Neural cell (in vitro differentiated cells): Measurements from ENCODE around the gene KCTD16. TPM values are rescaled to one million over a fixed set of nuclear protein-coding genes. Genes with fewer than 3 reads are reported as not detected.
A peak's percentile ranks its signal among the peaks of the same experiment; 100 is the strongest.

ENCODE experiments used
- H2AFZ ChIP-seq: fragments of 200-600, 300-800 bp; sonication (generic), shearing (Covaris generic); 2 replicates; pipeline ENCODE4 v1.6.0; 2014; ENCODE audit warnings: low read depth, mild to moderate bottlenecking, antibody characterized with exemption, low read length, moderate library complexity
- H3F3A ChIP-seq: fragments of 200-600 bp; shearing (Covaris generic); 2 replicates; pipeline ENCODE4 v1.6.1; 2016; ENCODE audit warnings: mild to moderate bottlenecking, moderate library complexity, mixed read lengths, antibody characterized with exemption, low read length; ENCODE audit not compliant: insufficient read depth, poor library complexity, severe bottlenecking
- H3K27ac ChIP-seq: fragments of 200-600, 300-800 bp; sonication (generic), shearing (Covaris generic); 2 replicates; pipeline ENCODE4 v1.5.1; 2014; ENCODE audit warnings: mild to moderate bottlenecking, low read length, moderate library complexity
- H3K27me3 ChIP-seq: fragments of 300-800, 200-600 bp; sonication (generic), shearing (Covaris generic); 2 replicates; pipeline ENCODE4 v1.6.0; 2014; ENCODE audit warnings: mild to moderate bottlenecking, low read depth, low read length, moderate library complexity; ENCODE audit not compliant: insufficient read depth
- H3K36me3 ChIP-seq: fragments of 300-800, 200-600 bp; sonication (generic), shearing (Covaris generic); 2 replicates; pipeline ENCODE4 v1.5.1; 2014; ENCODE audit warnings: mild to moderate bottlenecking, antibody characterized with exemption, low read length, moderate library complexity; ENCODE audit not compliant: insufficient read depth
- H3K4me2 ChIP-seq: fragments of 300-800, 200-600 bp; sonication (generic), shearing (Covaris generic); 2 replicates; pipeline ENCODE4 v1.6.0; 2014; ENCODE audit warnings: mild to moderate bottlenecking, low read length
- H3K4me3 ChIP-seq: fragments of 300-800, 200-600 bp; sonication (generic), shearing (Covaris generic); 2 replicates; pipeline ENCODE4 v1.5.1; 2014; ENCODE audit warnings: mild to moderate bottlenecking, low read length, moderate library complexity
- H3K79me2 ChIP-seq: fragments of 200-600 bp; shearing (Covaris generic); replicated peaks from 2 replicates; pipeline ENCODE4 v1.6.0; 2014; ENCODE audit warnings: mild to moderate bottlenecking, low read length, moderate library complexity; ENCODE audit not compliant: insufficient read depth
- H3K9ac ChIP-seq: fragments of 300-800, 200-600 bp; sonication (generic), shearing (Covaris generic); 2 replicates; pipeline ENCODE4 v1.6.1; 2016; ENCODE audit warnings: mild to moderate bottlenecking, low read length, mixed read lengths
- H3K9me2 ChIP-seq: fragments of 200-600 bp; shearing (Covaris generic); 2 replicates; pipeline ENCODE4 v1.6.1; 2016; ENCODE audit warnings: mild to moderate bottlenecking, low read length, mixed read lengths; ENCODE audit not compliant: insufficient read depth
- H3K9me3 ChIP-seq: fragments of 200-600, 300-800 bp; sonication (generic), shearing (Covaris generic); 2 replicates; pipeline ENCODE4 v1.6.1; 2016; ENCODE audit warnings: mild to moderate bottlenecking, mixed run types, low read length, moderate library complexity, mixed read lengths
- H4K20me1 ChIP-seq: fragments of 200-600 bp; shearing (Covaris generic); 2 replicates; pipeline ENCODE4 v1.6.1; 2016; ENCODE audit warnings: mild to moderate bottlenecking, mixed run types; ENCODE audit not compliant: insufficient read depth
- EP300 ChIP-seq: fragments of 450-650 bp; conservative IDR thresholded peaks from 2 replicates; pipeline ENCODE4 v1.6.1; 2014; ENCODE audit warnings: antibody characterized with exemption, mild to moderate bottlenecking, moderate library complexity; ENCODE audit not compliant: poor library complexity, severe bottlenecking
- EZH2 ChIP-seq: fragments of 200-600, 300-800 bp; shearing (Covaris generic), sonication (generic); IDR thresholded peaks from 2 replicates; pipeline ENCODE4 v1.6.1; 2014; ENCODE audit warnings: antibody characterized with exemption, low read length, borderline replicate concordance, mild to moderate bottlenecking; ENCODE audit not compliant: insufficient read depth, poor library complexity, severe bottlenecking
- POLR2AphosphoS5 ChIP-seq: IDR thresholded peaks from 2 replicates; pipeline ENCODE4 v1.6.1; 2012
- RAD21 ChIP-seq: fragments of 450-650 bp; conservative IDR thresholded peaks from 2 replicates; pipeline ENCODE4 v1.6.1; 2014; ENCODE audit warnings: antibody characterized with exemption, mild to moderate bottlenecking, moderate library complexity
- REST ChIP-seq: IDR thresholded peaks from 2 replicates; pipeline ENCODE4 v1.6.1; 2012; ENCODE audit warnings: borderline replicate concordance
- SMC3 ChIP-seq: fragments of 450-650 bp; conservative IDR thresholded peaks from 2 replicates; pipeline ENCODE4 v1.6.1; 2014; ENCODE audit warnings: antibody characterized with exemption, mild to moderate bottlenecking, moderate library complexity; ENCODE audit not compliant: poor library complexity
- TAF1 ChIP-seq: IDR thresholded peaks from 2 replicates; pipeline ENCODE4 v1.6.1; 2012; ENCODE audit warnings: low read depth
- polyA plus RNA-seq: library from polyadenylated mRNA; depleted of rRNA; stranded (reverse); fragments of >200 nt; gene quantifications from 2 replicates; pipeline ENCODE4 v1.2.3, GENCODE V29; 2014
- TF ChIP-seq, protein P1 (sequence below): fragments of 450-650 bp; IDR thresholded peaks from 2 replicates; pipeline ENCODE4 v1.5.1; 2014; ENCODE audit warnings: antibody characterized with exemption, mild to moderate bottlenecking, moderate library complexity; ENCODE audit not compliant: poor library complexity, severe bottlenecking

The KCTD16 gene
- polyA plus RNA-seq, 1 donor from 2014 or later: 7.1 TPM

GRCh38 chr5:144202726-144203125 is 32.1 kb downstream of the KCTD16 start:
- H3K4me2 ChIP-seq: no peak overlapping the region
- H3K27ac ChIP-seq: no peak overlapping the region
- H3K36me3 ChIP-seq: no peaks in the 10 kb centered on the region
- H3K9me2 ChIP-seq: no peaks in the 10 kb centered on the region
- no peak overlapping the region for H3K9ac ChIP-seq
- H3K4me3 ChIP-seq: no peak overlapping the region
- no peak overlapping the region for H2AFZ ChIP-seq
- TF ChIP-seq REST (no peak), SMC3 (no peak), EP300 (no peak), EZH2 (no peak), RAD21 (no peak), POLR2AphosphoS5 (no peak), TAF1 (no peak)
- no peaks in the 10 kb centered on the region for H3K9me3 ChIP-seq
- no peaks in the 10 kb centered on the region for H3K27me3 ChIP-seq
- no peaks in the 10 kb centered on the region for H3K79me2 ChIP-seq
- no peaks in the 10 kb centered on the region for H4K20me1 ChIP-seq
- no peaks in the 10 kb centered on the region for H3F3A ChIP-seq

GRCh38 chr5:144203750-144204596 is 33.3 kb downstream of the KCTD16 start:
- Histone ChIP-seq H3K4me2 (peak overlapping the region; percentile 56), H3K9me2 (no peaks in the 10 kb centered on the region), H4K20me1 (no peaks in the 10 kb centered on the region), H3F3A (no peaks in the 10 kb centered on the region), H3K27me3 (no peaks in the 10 kb centered on the region), H3K9ac (no peak overlapping the region), H3K9me3 (no peaks in the 10 kb centered on the region), H3K79me2 (no peaks in the 10 kb centered on the region), H3K36me3 (no peaks in the 10 kb centered on the region), H3K27ac (peak overlapping the region; percentile 26), H3K4me3 (peak overlapping the region; percentile 69), H2AFZ (no peak overlapping the region)
- TF ChIP-seq, protein P1, sequence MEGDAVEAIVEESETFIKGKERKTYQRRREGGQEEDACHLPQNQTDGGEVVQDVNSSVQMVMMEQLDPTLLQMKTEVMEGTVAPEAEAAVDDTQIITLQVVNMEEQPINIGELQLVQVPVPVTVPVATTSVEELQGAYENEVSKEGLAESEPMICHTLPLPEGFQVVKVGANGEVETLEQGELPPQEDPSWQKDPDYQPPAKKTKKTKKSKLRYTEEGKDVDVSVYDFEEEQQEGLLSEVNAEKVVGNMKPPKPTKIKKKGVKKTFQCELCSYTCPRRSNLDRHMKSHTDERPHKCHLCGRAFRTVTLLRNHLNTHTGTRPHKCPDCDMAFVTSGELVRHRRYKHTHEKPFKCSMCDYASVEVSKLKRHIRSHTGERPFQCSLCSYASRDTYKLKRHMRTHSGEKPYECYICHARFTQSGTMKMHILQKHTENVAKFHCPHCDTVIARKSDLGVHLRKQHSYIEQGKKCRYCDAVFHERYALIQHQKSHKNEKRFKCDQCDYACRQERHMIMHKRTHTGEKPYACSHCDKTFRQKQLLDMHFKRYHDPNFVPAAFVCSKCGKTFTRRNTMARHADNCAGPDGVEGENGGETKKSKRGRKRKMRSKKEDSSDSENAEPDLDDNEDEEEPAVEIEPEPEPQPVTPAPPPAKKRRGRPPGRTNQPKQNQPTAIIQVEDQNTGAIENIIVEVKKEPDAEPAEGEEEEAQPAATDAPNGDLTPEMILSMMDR: peak; percentile 93
- peak; percentile 96 for TF ChIP-seq RAD21
- peak; percentile 93 for TF ChIP-seq SMC3
- TF ChIP-seq POLR2AphosphoS5: no peak
